H9 (cell line): ENCODE data around the gene DHRSX. TPM values are rescaled to one million over a fixed set of nuclear protein-coding genes. Genes with fewer than 3 reads are reported as not detected.
A peak's percentile ranks its signal among the peaks of the same experiment; 100 is the strongest.

ENCODE experiments used
- DNase-seq: peaks from one replicate; pipeline ENCODE4 v3.0.0-alpha.2; 2017
- H2AFZ ChIP-seq: one replicate; pipeline ENCODE4 v1.6.1; 2013; ENCODE audit warnings: mild to moderate bottlenecking, low read length, control low read depth, moderate library complexity
- H2AK5ac ChIP-seq: 2 replicates; pipeline ENCODE4 v1.6.1; 2013; ENCODE audit warnings: low read length, control low read depth, mixed read lengths; ENCODE audit not compliant: insufficient read length
- H2BK120ac ChIP-seq: one replicate; pipeline ENCODE4 v1.6.1; 2013; ENCODE audit warnings: low read depth, mild to moderate bottlenecking, low read length, control low read depth, inconsistent platforms; ENCODE audit not compliant: poor library complexity, severe bottlenecking
- H2BK12ac ChIP-seq: 2 replicates; pipeline ENCODE4 v1.6.1; 2013; ENCODE audit warnings: low read length, control low read depth, mixed read lengths, low read depth; ENCODE audit not compliant: insufficient read length
- H2BK15ac ChIP-seq: 2 replicates; pipeline ENCODE4 v1.6.1; 2013; ENCODE audit warnings: low read depth, low read length, control low read depth
- H2BK20ac ChIP-seq: one replicate; pipeline ENCODE4 v1.6.1; 2013; ENCODE audit warnings: low read depth, mild to moderate bottlenecking, low read length, control low read depth, inconsistent platforms; ENCODE audit not compliant: poor library complexity, severe bottlenecking
- H2BK5ac ChIP-seq: 2 replicates; pipeline ENCODE4 v1.6.1; 2013; ENCODE audit warnings: low read length, control low read depth, mixed read lengths; ENCODE audit not compliant: insufficient read length
- H3K14ac ChIP-seq: 2 replicates; pipeline ENCODE4 v1.6.1; 2013; ENCODE audit warnings: low read length, control low read depth; ENCODE audit not compliant: insufficient read depth
- H3K18ac ChIP-seq: 2 replicates; pipeline ENCODE4 v1.6.1; 2013; ENCODE audit warnings: low read depth, mild to moderate bottlenecking, mixed read lengths, low read length, control low read depth; ENCODE audit not compliant: insufficient read length
- H3K23ac ChIP-seq: 2 replicates; pipeline ENCODE4 v1.6.1; 2013; ENCODE audit warnings: low read length, control low read depth, mixed read lengths, low read depth; ENCODE audit not compliant: insufficient read length
- H3K23me2 ChIP-seq: 2 replicates; pipeline ENCODE4 v1.6.1; 2013; ENCODE audit warnings: low read depth, mild to moderate bottlenecking, mixed read lengths, low read length, control low read depth; ENCODE audit not compliant: insufficient read length, poor library complexity, severe bottlenecking
- H3K27ac ChIP-seq: 2 replicates; pipeline ENCODE4 v1.5.1; 2013; ENCODE audit warnings: low read length, control low read depth, mixed read lengths, low read depth; ENCODE audit not compliant: insufficient read length
- H3K27me3 ChIP-seq: 2 replicates; pipeline ENCODE4 v1.6.1; 2013; ENCODE audit warnings: low read length, control low read depth, inconsistent platforms; ENCODE audit not compliant: insufficient read depth
- H3K4ac ChIP-seq: 2 replicates; pipeline ENCODE4 v1.6.1; 2013; ENCODE audit warnings: low read depth, mild to moderate bottlenecking, control low read depth, inconsistent platforms, low read length, moderate library complexity
- H3K4me1 ChIP-seq: 2 replicates; pipeline ENCODE4 v1.6.1; 2013; ENCODE audit warnings: low read length, control low read depth, inconsistent platforms; ENCODE audit not compliant: insufficient read depth
- H3K4me2 ChIP-seq: 2 replicates; pipeline ENCODE4 v1.6.1; 2013; ENCODE audit warnings: low read length, control low read depth, mixed read lengths; ENCODE audit not compliant: insufficient read length, insufficient read depth
- H3K56ac ChIP-seq: 2 replicates; pipeline ENCODE4 v1.6.1; 2013; ENCODE audit warnings: low read depth, mild to moderate bottlenecking, mixed read lengths, low read length, control low read depth; ENCODE audit not compliant: insufficient read length
- H3K79me1 ChIP-seq: 2 replicates; pipeline ENCODE4 v1.6.1; 2013; ENCODE audit warnings: low read depth, mild to moderate bottlenecking, moderate library complexity, low read length, control low read depth, inconsistent platforms; ENCODE audit not compliant: insufficient read depth, poor library complexity, severe bottlenecking
- H3K79me2 ChIP-seq: 2 replicates; pipeline ENCODE4 v1.6.1; 2013; ENCODE audit warnings: low read length, control low read depth, inconsistent platforms; ENCODE audit not compliant: insufficient read depth
- H3K9ac ChIP-seq: 2 replicates; pipeline ENCODE4 v1.6.1; 2013; ENCODE audit warnings: low read length, control low read depth, mixed read lengths; ENCODE audit not compliant: insufficient read length; ENCODE audit errors: extremely low read depth
- H3K9me3 ChIP-seq: one replicate; pipeline ENCODE4 v1.6.1; 2013; ENCODE audit warnings: low read depth, low read length, inconsistent platforms; ENCODE audit not compliant: control insufficient read depth
- H3T11ph ChIP-seq: one replicate; pipeline ENCODE4 v1.6.1; 2013; ENCODE audit warnings: mild to moderate bottlenecking, low read length, control low read depth, inconsistent platforms
- H4K20me1 ChIP-seq: one replicate; pipeline ENCODE4 v1.6.1; 2013; ENCODE audit not compliant: control insufficient read depth, insufficient read length, insufficient read depth
- H4K5ac ChIP-seq: 2 replicates; pipeline ENCODE4 v1.6.1; 2013; ENCODE audit warnings: low read depth, mild to moderate bottlenecking, mixed read lengths, low read length, control low read depth; ENCODE audit not compliant: insufficient read length
- H4K8ac ChIP-seq: replicated peaks from 2 replicates; pipeline ENCODE4 v1.6.1; 2013; ENCODE audit warnings: low read length, control low read depth, mixed read lengths, low read depth; ENCODE audit not compliant: insufficient read length
- H4K91ac ChIP-seq: 2 replicates; pipeline ENCODE4 v1.6.1; 2013; ENCODE audit warnings: low read depth, mild to moderate bottlenecking, moderate library complexity, mixed read lengths, low read length, control low read depth; ENCODE audit not compliant: insufficient read length
- H3K27ac Mint-ChIP-seq, 3 experiments: 2 replicates in 2 of 3; 3 replicates in 1 of 3; pipeline ENCODE4 v1.8.0; 2020 to 2021; ENCODE audit warnings: mixed read lengths in 3 of 3, mild to moderate bottlenecking in 1 of 3, moderate library complexity in 1 of 3
- H3K27me3 Mint-ChIP-seq: 2 replicates; pipeline ENCODE4 v1.8.0; 2021; ENCODE audit warnings: low read depth, mild to moderate bottlenecking, moderate library complexity, mixed read lengths
- H3K36me3 Mint-ChIP-seq, 3 experiments: 2 replicates in 2 of 3; 3 replicates in 1 of 3; pipeline ENCODE4 v1.8.0; 2020 to 2021; ENCODE audit warnings: low read depth in 3 of 3, mixed read lengths in 3 of 3; ENCODE audit not compliant: insufficient read depth in 1 of 3
- H3K4me1 Mint-ChIP-seq, 2 experiments: 2 replicates each; pipeline ENCODE4 v1.8.0; 2020; ENCODE audit warnings: mixed read lengths in 2 of 2
- H3K4me3 Mint-ChIP-seq, 2 experiments: 2 replicates in 1 of 2; 3 replicates in 1 of 2; pipeline ENCODE4 v1.8.0; 2020 to 2021; ENCODE audit warnings: mild to moderate bottlenecking in 2 of 2, mixed read lengths in 2 of 2, moderate library complexity in 1 of 2
- H3K9me3 Mint-ChIP-seq, 2 experiments: 2 replicates in 1 of 2; 3 replicates in 1 of 2; pipeline ENCODE4 v1.8.0; 2020; ENCODE audit warnings: mild to moderate bottlenecking in 2 of 2, mixed read lengths in 2 of 2, moderate library complexity in 1 of 2
- CTCF ChIP-seq: fragments of 200-600 bp; sonication (generic); conservative IDR thresholded peaks from 3 replicates; pipeline ENCODE4 v1.8.0; 2021; ENCODE audit warnings: antibody characterized with exemption, mild to moderate bottlenecking
- WGBS: extraction: QIAGEN DNeasy Blood & Tissue Kit; methylation state at CpG from one replicate; pipeline ENCODE4 v1.1.7; 2013; ENCODE audit warnings: missing lambda C conversion rate, low lambda C conversion rate, mixed read lengths; ENCODE audit not compliant: insufficient read length; ENCODE audit errors: extremely low coverage; 5-methylcytosine and 5-hydroxymethylcytosine counted together
- total RNA-seq: library from RNA; stranded (reverse); gene quantifications from 2 replicates; pipeline ENCODE4 v1.2.1, GENCODE V29; 2021

DHRSX gene
- total RNA-seq, 1 experiment from 2014 or later, result 44.0 TPM

GRCh38 chrX:2263203-2263602 is 237.6 kb downstream of the DHRSX start:
- Histone ChIP-seq H3K9ac (no peak overlapping the region), H4K20me1 (no peaks in the 10 kb centered on the region), H2BK15ac (no peak overlapping the region), H3K14ac (no peak overlapping the region), H3K23ac (no peak overlapping the region), H2BK20ac (no peak overlapping the region), H3K79me1 (no peaks in the 10 kb centered on the region), H3K27me3 (no peaks in the 10 kb centered on the region), H2BK120ac (no peak overlapping the region), H4K91ac (no peak overlapping the region), H4K5ac (no peak overlapping the region), H3K79me2 (no peaks in the 10 kb centered on the region), H3K9me3 (no peaks in the 10 kb centered on the region), H3T11ph (no peak overlapping the region), H3K18ac (no peak overlapping the region), H2BK12ac (no peak overlapping the region), H3K4me2 (no peak overlapping the region), H3K4me1 (peaks cover 3% of the 10 kb centered on the region; the same call in 1 of the 2 replicates), H3K56ac (no peak overlapping the region), H3K4ac (no peak overlapping the region), H2BK5ac (no peak overlapping the region), H4K8ac (no peak overlapping the region), H3K27ac (no peak overlapping the region), H3K23me2 (no peaks in the 10 kb centered on the region), H2AFZ (no peak overlapping the region), H2AK5ac (no peak overlapping the region)
- peak overlapping the region in 1 of 2 experiments; percentile 56; a peak in 1 of 5 replicates for H3K4me3 Mint-ChIP-seq
- TF ChIP-seq CTCF, result no peak
- peaks cover 12 to 29% (median 23%) of the 10 kb centered on the region in 3 experiments for H3K36me3 Mint-ChIP-seq
- H3K27ac Mint-ChIP-seq, result peak overlapping the region; percentile 17 to 82 (median 31); a peak in 6 of 7 replicates
- no CpG with 5 or more reads among the region's 10 CpGs for WGBS
- no peaks in the 10 kb centered on the region for H3K9me3 Mint-ChIP-seq
- no peaks in the 10 kb centered on the region for H3K27me3 Mint-ChIP-seq
- peaks cover 9% of the 10 kb centered on the region in 2 experiments for H3K4me1 Mint-ChIP-seq
- no peak for DNase-seq
